ENCODE results near the gene MACROD2.

- TF ChIP-seq CTCF (IDR thresholded peaks at IDR 0.05) (no peak), POLR2A (IDR thresholded peaks at IDR 0.05) (no peak), EP300 (IDR thresholded peaks at IDR 0.05) (no peak)
These were observed 1080.3 kb downstream of the MACROD2 start for GRCh38 chr20:15075586-15075985.

All from suprapubic skin (tissue), 3 donors.